GM19239 (cell line): Measurements from ENCODE around the gene GFER.
"Not testable (repeated sequence)": the region's sequence is repeated elsewhere in the genome, so short reads cannot be mapped to it uniquely, and the experiment has no call there.

Source experiments
- DNase-seq: peaks from one replicate; pipeline ENCODE4 v3.0.0; 2011; ENCODE audit warnings: low spot score; ENCODE audit not compliant: insufficient read length
- FAIRE-seq: peaks from 2 replicates; lab custom pipeline; 2011; peaks lifted over from hg19 to GRCh38; lab: Jason Lieb, UNC

Gene GFER

GRCh38 chr16:1953734-1954133, 30.3 kb upstream of the GFER start:
- FAIRE-seq (no peak), DNase-seq (no peak)

- not testable (repeated sequence) for DNase-seq, FAIRE-seq
These were observed 26.4 kb upstream of the GFER start for GRCh38 chr16:1957434-1958142.

- DNase-seq, FAIRE-seq: not testable (repeated sequence)
These were observed 25.9 kb upstream of the GFER start for GRCh38 chr16:1958143-1958491.

- FAIRE-seq (no peak), DNase-seq (no peak)
These were observed 25.2 kb upstream of the GFER start for GRCh38 chr16:1958715-1959268.

- DNase-seq (peak; percentile 93), FAIRE-seq (peak; percentile 87)
These were observed 24.5 kb upstream of the GFER start, which contains the start of gene NDUFB10 for GRCh38 chr16:1959269-1960039. Gene NDUFB10, plus strand, starts transcription at chr16:1959538. Its CDS starts 87 bp downstream, at chr16:1959625.

- FAIRE-seq (no peak), DNase-seq (no peak)
These were observed 23.0 kb upstream of the GFER start for GRCh38 chr16:1960665-1961630.

- DNase-seq = no peak
These were observed 22.3 kb upstream of the GFER start for GRCh38 chr16:1961651-1962067.

GRCh38 chr16:1962161-1963153, 21.5 kb upstream of the GFER start:
- DNase-seq = not testable (repeated sequence)

More at GRCh38 chr16:1961651-1962067, 22.3 kb upstream of the GFER start:
- FAIRE-seq = no peak

GRCh38 chr16:1963806-1964505, 20.0 kb upstream of the GFER start:
- FAIRE-seq (peak; percentile 11), DNase-seq (no peak)

More at GRCh38 chr16:1962161-1963153, 21.5 kb upstream of the GFER start:
- not testable (repeated sequence) for FAIRE-seq

- DNase-seq (peak; percentile 99), FAIRE-seq (peak; percentile 91)
These were observed 19.2 kb upstream of the GFER start, which contains the start of gene RPS2 for GRCh38 chr16:1964506-1965395. Gene RPS2, minus strand, starts transcription at chr16:1964826. Its CDS starts 201 bp downstream, at chr16:1964625.

- FAIRE-seq (no peak), DNase-seq (no peak)
These were observed 18.5 kb upstream of the GFER start for GRCh38 chr16:1965396-1966001.

GRCh38 chr16:1966460-1966859, 17.5 kb upstream of the GFER start, which contains the start of gene RNF151:
Gene RNF151, plus strand, starts transcription at chr16:1966856. Its CDS starts 26 bp downstream, at chr16:1966882.
- no peak for FAIRE-seq

GRCh38 chr16:1968146-1968953, 15.6 kb upstream of the GFER start:
- no peak for DNase-seq
- FAIRE-seq = no peak

More at GRCh38 chr16:1966460-1966859, 17.5 kb upstream of the GFER start, which contains the start of gene RNF151:
- no peak for DNase-seq

GRCh38 chr16:1971796-1972489, 12.1 kb upstream of the GFER start, which contains the start of gene TBL3:
Gene TBL3, plus strand, starts transcription at chr16:1972053. Its CDS starts 112 bp downstream, at chr16:1972165.
- DNase-seq = peak; percentile 99
- FAIRE-seq = peak; percentile 99

GRCh38 chr16:1972490-1972877, 11.5 kb upstream of the GFER start:
- DNase-seq (no peak), FAIRE-seq (no peak)
